B cell (primary cell): ENCODE data around the gene ROMO1. TPM values are rescaled to one million over a fixed set of nuclear protein-coding genes. Genes with fewer than 3 reads are reported as not detected.
"Not testable (repeated sequence)": the region's sequence is repeated elsewhere in the genome, so short reads cannot be mapped to it uniquely, and the experiment has no call there.

Experiments
- ATAC-seq: fragments of 200-7000 bp; cut with Tn5 transposase; one replicate; pipeline ENCODE4 v1.10.0; 2021; ENCODE audit warnings: low read depth, mild to moderate bottlenecking, moderate number of reproducible peaks, moderate library complexity
- CTCF ChIA-PET: fragments of 350-600 bp; sonication (Branson Sonifier 250); formaldehyde crosslinking; loops from one replicate; lab custom pipeline; 2021; ENCODE audit warnings: antibody characterized with exemption, inconsistent platforms; lab: Charles Lee
- POLR2A ChIA-PET: fragments of 350-600 bp; sonication (Branson Sonifier 250); formaldehyde crosslinking; loops from one replicate; lab custom pipeline; 2021; ENCODE audit warnings: antibody characterized with exemption; lab: Charles Lee
- DNase-seq: peaks from one replicate; pipeline ENCODE4 v3.0.0; 2013
- H2AFZ ChIP-seq: 2 replicates; pipeline ENCODE4 v1.6.1; 2012; ENCODE audit warnings: mild to moderate bottlenecking, low read depth, low read length; ENCODE audit not compliant: insufficient read depth, poor library complexity, severe bottlenecking
- H3K27ac ChIP-seq, 2 donors: 1 replicate in 1 of 2; 2 replicates in 1 of 2; pipeline ENCODE4 v1.5.1; 2012 to 2013; ENCODE audit warnings: low read length in 2 of 2, mild to moderate bottlenecking in 2 of 2, moderate library complexity in 1 of 2
- H3K27me3 ChIP-seq, 4 experiments: fragments of 200-600 bp in 1 of 4; sonication (generic) in 1 of 4; replicated peaks in 1 of 4; 1 replicate in 2 of 4; 2 replicates in 2 of 4; pipeline versions ENCODE4 v1.6.1 to v1.7.0; 2013 to 2016; ENCODE audit warnings: low read length in 3 of 4, mild to moderate bottlenecking in 2 of 4, mixed read lengths in 1 of 4, moderate library complexity in 1 of 4; ENCODE audit not compliant: insufficient read depth in 4 of 4, control insufficient read depth in 3 of 4; ENCODE audit errors: control extremely low read depth in 1 of 4
- H3K36me3 ChIP-seq, 2 experiments: replicated peaks in 1 of 2; 1 replicate in 1 of 2; 2 replicates in 1 of 2; pipeline versions ENCODE4 v1.6.1 to v1.7.1; 2013; ENCODE audit warnings: low read length in 1 of 2; ENCODE audit not compliant: insufficient read depth in 2 of 2, control insufficient read depth in 1 of 2; ENCODE audit errors: control extremely low read depth in 1 of 2, extremely low read depth in 1 of 2
- H3K4me1 ChIP-seq, 2 donors: fragments of 200-600 bp in 1 of 2; sonication (generic) in 1 of 2; 1 replicate in 1 of 2; 2 replicates in 1 of 2; pipeline versions ENCODE4 v1.5.1 to v1.6.1; 2013 to 2017; ENCODE audit warnings: low read length in 2 of 2; ENCODE audit not compliant: control insufficient read depth in 2 of 2, insufficient read depth in 2 of 2
- H3K4me2 ChIP-seq: replicated peaks from 2 replicates; pipeline ENCODE3; 2012; ENCODE audit warnings: mild to moderate bottlenecking, low read depth, low read length; ENCODE audit not compliant: poor library complexity, severe bottlenecking
- H3K4me3 ChIP-seq, 5 experiments: fragments of 200-600 bp in 1 of 5; sonication (generic) in 1 of 5; 1 replicate in 3 of 5; 2 replicates in 2 of 5; pipeline versions ENCODE4 v1.5.1 to v1.7.0; 2011 to 2016; ENCODE audit warnings: low read length in 4 of 5, mild to moderate bottlenecking in 4 of 5, low read depth in 2 of 5, control low read depth in 1 of 5, moderate library complexity in 1 of 5; ENCODE audit not compliant: insufficient read depth in 1 of 5; ENCODE audit errors: control extremely low read depth in 1 of 5, extremely low read depth in 1 of 5
- H3K79me2 ChIP-seq: fragments of 200-600 bp; sonication (generic); one replicate; pipeline ENCODE4 v1.6.0; 2016; ENCODE audit warnings: low read length; ENCODE audit not compliant: control insufficient read depth, insufficient read depth
- H3K9ac ChIP-seq: fragments of 200-600 bp; sonication (generic); 2 replicates; pipeline ENCODE4 v1.6.1; 2017; ENCODE audit warnings: mild to moderate bottlenecking, low read length, moderate library complexity
- H3K9me3 ChIP-seq, 3 donors: one replicate each; pipeline versions ENCODE4 v1.6.1 to v1.7.1; 2013; ENCODE audit warnings: low read length in 2 of 3; ENCODE audit not compliant: control insufficient read depth in 2 of 3, insufficient read depth in 1 of 3; ENCODE audit errors: control extremely low read depth in 1 of 3
- H4K20me1 ChIP-seq: 2 replicates; pipeline ENCODE4 v1.6.0; 2012; ENCODE audit warnings: mild to moderate bottlenecking, low read length; ENCODE audit not compliant: insufficient read depth, control insufficient read depth, poor library complexity, severe bottlenecking
- H3K27ac Mint-ChIP-seq: one replicate; pipeline ENCODE4 v1.8.0; 2021; ENCODE audit warnings: mixed read lengths
- H3K27me3 Mint-ChIP-seq: one replicate; pipeline ENCODE4 v1.8.0; 2021; ENCODE audit warnings: mixed read lengths
- H3K4me1 Mint-ChIP-seq: one replicate; pipeline ENCODE4 v1.8.0; 2021; ENCODE audit warnings: mixed read lengths
- H3K4me3 Mint-ChIP-seq: one replicate; pipeline ENCODE4 v1.8.0; 2021; ENCODE audit warnings: mixed read lengths
- H3K9me3 Mint-ChIP-seq: one replicate; pipeline ENCODE4 v1.8.0; 2022; ENCODE audit warnings: mixed read lengths; ENCODE audit not compliant: insufficient read depth
- EZH2 ChIP-seq: IDR thresholded peaks from 2 replicates; pipeline ENCODE4 v1.6.1; 2012; ENCODE audit warnings: borderline replicate concordance, low read depth, mild to moderate bottlenecking, moderate library complexity, low read length; ENCODE audit not compliant: insufficient read depth, poor library complexity, severe bottlenecking
- WGBS: methylation state at CpG from one replicate; pipeline ENCODE4 v1.1.5; 2013; ENCODE audit warnings: missing lambda C conversion rate; ENCODE audit not compliant: insufficient coverage; 5-methylcytosine and 5-hydroxymethylcytosine counted together
- intact Hi-C: fragments of 100-400 bp; cut with micrococcal nuclease; formaldehyde crosslinking; loops from one replicate; pipeline ENCODE4 v1.10.0; 2022
- polyA plus RNA-seq: library from polyadenylated mRNA; depleted of rRNA; stranded (reverse); fragments of >200 nt; gene quantifications from 2 replicates; pipeline ENCODE4 v1.2.3, GENCODE V29; 2012
- total RNA-seq, 2 donors: library from RNA; stranded (reverse); fragments of 120-200 nt in 1 of 2; gene quantifications; 1 replicate in 1 of 2; 2 replicates in 1 of 2; pipeline versions ENCODE4 v1.2.3 to v1.2.4, GENCODE V29; 2013 to 2022
- TF ChIP-seq, protein P1 (sequence below): fragments of 200-600 bp; IDR thresholded peaks from one replicate; pipeline ENCODE4 v1.8.0; 2022; ENCODE audit warnings: antibody characterized with exemption, mild to moderate bottlenecking

Gene ROMO1
- total and polyA plus RNA-seq, 2 donors (not counting 1 experiment from before 2014, with no cell fraction given) = 38.1 to 145 TPM

GRCh38 chr20:35711588-35712209 is 12.5 kb downstream of the ROMO1 start:
- H3K9me3 ChIP-seq = no peaks in the 10 kb centered on the region
- no peak overlapping the region for H3K9ac ChIP-seq
- peaks cover 53% of the 10 kb centered on the region for H4K20me1 ChIP-seq
- H3K27me3 ChIP-seq = no peaks in the 10 kb centered on the region
- H3K36me3 ChIP-seq = peaks cover 21 to 89% of the 10 kb centered on the region in 2 experiments
- DNase-seq (no peak), ATAC-seq (no peak)
- Mint-ChIP-seq H3K9me3 (no peaks in the 10 kb centered on the region), H3K27ac (no peak overlapping the region), H3K27me3 (no peaks in the 10 kb centered on the region), H3K4me1 (peaks cover 33% of the 10 kb centered on the region), H3K4me3 (no peak overlapping the region)
- peaks cover 60% of the 10 kb centered on the region for H3K79me2 ChIP-seq
- TF ChIP-seq, protein P1, sequence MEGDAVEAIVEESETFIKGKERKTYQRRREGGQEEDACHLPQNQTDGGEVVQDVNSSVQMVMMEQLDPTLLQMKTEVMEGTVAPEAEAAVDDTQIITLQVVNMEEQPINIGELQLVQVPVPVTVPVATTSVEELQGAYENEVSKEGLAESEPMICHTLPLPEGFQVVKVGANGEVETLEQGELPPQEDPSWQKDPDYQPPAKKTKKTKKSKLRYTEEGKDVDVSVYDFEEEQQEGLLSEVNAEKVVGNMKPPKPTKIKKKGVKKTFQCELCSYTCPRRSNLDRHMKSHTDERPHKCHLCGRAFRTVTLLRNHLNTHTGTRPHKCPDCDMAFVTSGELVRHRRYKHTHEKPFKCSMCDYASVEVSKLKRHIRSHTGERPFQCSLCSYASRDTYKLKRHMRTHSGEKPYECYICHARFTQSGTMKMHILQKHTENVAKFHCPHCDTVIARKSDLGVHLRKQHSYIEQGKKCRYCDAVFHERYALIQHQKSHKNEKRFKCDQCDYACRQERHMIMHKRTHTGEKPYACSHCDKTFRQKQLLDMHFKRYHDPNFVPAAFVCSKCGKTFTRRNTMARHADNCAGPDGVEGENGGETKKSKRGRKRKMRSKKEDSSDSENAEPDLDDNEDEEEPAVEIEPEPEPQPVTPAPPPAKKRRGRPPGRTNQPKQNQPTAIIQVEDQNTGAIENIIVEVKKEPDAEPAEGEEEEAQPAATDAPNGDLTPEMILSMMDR = no peak
- TF ChIP-seq EZH2 = no peak
- no CpG with 5 or more reads among the region's 6 CpGs for WGBS
- no peak overlapping the region for H3K4me3 ChIP-seq
- intact Hi-C loops = no loop called here
- H3K4me1 ChIP-seq = peaks cover 0 to 5% of the 10 kb centered on the region in 2 donors
- ChIA-PET POLR2A (interaction anchor here (1.3 kb wide), 1 partner anchor 30 kb away, joined by 3 read pairs; the partner anchor contains the start of gene RBM39), CTCF (interaction anchor here (0.6 to 0.9 kb wide), 2 partner anchors 9 to 69 kb away, joined by 3 read pairs; no protein-coding TSS in a partner anchor)
- no peak overlapping the region for H3K4me2 ChIP-seq
- no peak overlapping the region for H3K27ac ChIP-seq
- H2AFZ ChIP-seq = no peak overlapping the region

DNA sequence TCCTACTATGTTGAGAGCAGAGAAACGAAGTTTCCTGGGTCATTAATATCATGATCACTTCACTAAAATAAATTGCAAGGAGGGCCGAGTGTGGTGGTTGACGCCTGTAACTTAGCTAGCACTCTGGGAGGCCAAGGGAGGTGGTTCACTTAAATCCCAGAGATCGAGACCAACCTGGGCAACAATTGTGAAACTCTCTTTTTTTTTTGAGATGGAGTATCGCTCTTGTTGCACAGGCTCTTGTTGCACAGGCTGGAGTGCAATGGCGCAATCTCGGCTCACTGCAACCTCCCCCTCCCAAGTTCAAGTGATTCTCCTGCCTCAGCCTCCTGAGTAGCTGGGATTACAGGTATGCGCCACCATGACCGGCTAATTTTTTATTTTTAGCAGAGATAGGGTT is 13.9 kb downstream of the ROMO1 start:
- Histone ChIP-seq H3K79me2 (peaks cover 74% of the 10 kb centered on the region), H3K36me3 (peaks cover 19 to 93% of the 10 kb centered on the region in 2 experiments), H4K20me1 (peaks cover 62% of the 10 kb centered on the region)
- DNase-seq, H3K27ac ChIP-seq, H3K4me1 ChIP-seq, H3K4me3 ChIP-seq, ATAC-seq, intact Hi-C loops, H3K9ac ChIP-seq, H3K4me3 Mint-ChIP-seq, H2AFZ ChIP-seq, H3K9me3 ChIP-seq, H3K27ac Mint-ChIP-seq, H3K27me3 Mint-ChIP-seq, POLR2A ChIA-PET, H3K9me3 Mint-ChIP-seq, H3K4me2 ChIP-seq, H3K27me3 ChIP-seq: not testable (repeated sequence)
- peaks cover 33% of the 10 kb centered on the region for H3K4me1 Mint-ChIP-seq
- WGBS = 100% methylated on average over 2 of the region's 9 CpGs
- CTCF ChIA-PET = interaction anchor here (0.5 to 1.2 kb wide), 2 partner anchors 26 to 1308 kb away, joined by 3 to 5 read pairs; no protein-coding TSS in a partner anchor
